A673 (cell line): Measurements from ENCODE around the gene IFIT3. TPM values are rescaled to one million over a fixed set of nuclear protein-coding genes. Genes with fewer than 3 reads are reported as not detected.

Experiments used
- BruUV-seq: library from RNA; stranded (reverse); fragments of 400-500 nt; replicated peaks from 2 replicates; lab custom pipeline; 2021; lab: Mats Ljungman, UMichigan
- CTCF ChIA-PET: fragments of 300-600 bp; sonication (Branson Sonifier 250); formaldehyde crosslinking; loops from one replicate; lab custom pipeline; 2022; ENCODE audit warnings: antibody characterized with exemption; lab: Charles Lee
- POLR2A ChIA-PET: fragments of 300-600 bp; sonication (Branson Sonifier 250); formaldehyde crosslinking; loops from one replicate; lab custom pipeline; 2022; ENCODE audit warnings: antibody characterized with exemption; ENCODE audit not compliant: low non-redundant PET; lab: Charles Lee
- DNase-seq: peaks from one replicate; pipeline ENCODE4 v3.0.0-alpha.2; 2015; ENCODE audit warnings: low spot score
- H3K27ac ChIP-seq: fragments of 200-600 bp; sonication (generic); 2 replicates; pipeline ENCODE4 v1.5.1; 2016; ENCODE audit warnings: mixed run types, low read depth, mild to moderate bottlenecking, mixed read lengths, antibody characterized with exemption, low read length; ENCODE audit not compliant: poor library complexity, severe bottlenecking
- H3K27me3 ChIP-seq: fragments of 200-600 bp; sonication (generic); replicated peaks from 2 replicates; pipeline ENCODE4 v1.6.1; 2017; ENCODE audit warnings: mixed run types, low read depth, mild to moderate bottlenecking, mixed read lengths, antibody characterized with exemption, low read length; ENCODE audit not compliant: insufficient read depth, poor library complexity
- H3K36me3 ChIP-seq: fragments of 200-600 bp; sonication (generic); 2 replicates; pipeline ENCODE4 v1.6.1; 2016; ENCODE audit warnings: mixed run types, mild to moderate bottlenecking, mixed read lengths, antibody characterized with exemption, low read length; ENCODE audit not compliant: insufficient read depth, poor library complexity, severe bottlenecking
- H3K4me1 ChIP-seq: fragments of 200-600 bp; sonication (generic); 2 replicates; pipeline ENCODE4 v1.6.1; 2017; ENCODE audit warnings: mixed run types, mild to moderate bottlenecking, mixed read lengths, antibody characterized with exemption, low read length; ENCODE audit not compliant: insufficient read depth, poor library complexity, severe bottlenecking
- H3K4me3 ChIP-seq: fragments of 200-600 bp; sonication (generic); 2 replicates; pipeline ENCODE4 v1.5.1; 2016; ENCODE audit warnings: low read depth, mixed run types, mild to moderate bottlenecking, mixed read lengths, low read length; ENCODE audit not compliant: poor library complexity, severe bottlenecking
- H3K9me3 ChIP-seq: fragments of 200-600 bp; sonication (generic); 2 replicates; pipeline ENCODE4 v1.6.1; 2016; ENCODE audit warnings: mixed run types, low read depth, mild to moderate bottlenecking, mixed read lengths, antibody characterized with exemption, low read length; ENCODE audit not compliant: poor library complexity, severe bottlenecking
- EZH2 ChIP-seq: fragments of 200-600 bp; sonication (generic); IDR thresholded peaks from 2 replicates; pipeline ENCODE4 v1.6.1; 2017; ENCODE audit warnings: borderline replicate concordance, low read depth, mild to moderate bottlenecking, mixed read lengths, antibody characterized with exemption, low read length; ENCODE audit not compliant: poor library complexity, severe bottlenecking
- intact Hi-C: fragments of 100-400 bp; cut with micrococcal nuclease; formaldehyde crosslinking; loops from one replicate; pipeline ENCODE4 v1.10.0; 2022; ENCODE audit not compliant: unreplicated experiment
- total RNA-seq: library from RNA; stranded (reverse); gene quantifications from 2 replicates; pipeline ENCODE4 v1.2.3, GENCODE V29; 2021
- TF ChIP-seq, protein P1 (sequence below): fragments of 300-800, 200-600 bp; sonication (generic); conservative IDR thresholded peaks from 2 replicates; pipeline ENCODE4 v1.5.1; 2017; ENCODE audit warnings: low read depth, mild to moderate bottlenecking, antibody characterized with exemption, low read length, moderate library complexity, mixed read lengths

Gene IFIT3
- total RNA-seq, 1 experiment from 2014 or later, result 6.7 TPM

GRCh38 chr10:89345367-89346000, 17.7 kb downstream of the IFIT3 start:
- no peak for TF ChIP-seq EZH2
- TF ChIP-seq, protein P1, sequence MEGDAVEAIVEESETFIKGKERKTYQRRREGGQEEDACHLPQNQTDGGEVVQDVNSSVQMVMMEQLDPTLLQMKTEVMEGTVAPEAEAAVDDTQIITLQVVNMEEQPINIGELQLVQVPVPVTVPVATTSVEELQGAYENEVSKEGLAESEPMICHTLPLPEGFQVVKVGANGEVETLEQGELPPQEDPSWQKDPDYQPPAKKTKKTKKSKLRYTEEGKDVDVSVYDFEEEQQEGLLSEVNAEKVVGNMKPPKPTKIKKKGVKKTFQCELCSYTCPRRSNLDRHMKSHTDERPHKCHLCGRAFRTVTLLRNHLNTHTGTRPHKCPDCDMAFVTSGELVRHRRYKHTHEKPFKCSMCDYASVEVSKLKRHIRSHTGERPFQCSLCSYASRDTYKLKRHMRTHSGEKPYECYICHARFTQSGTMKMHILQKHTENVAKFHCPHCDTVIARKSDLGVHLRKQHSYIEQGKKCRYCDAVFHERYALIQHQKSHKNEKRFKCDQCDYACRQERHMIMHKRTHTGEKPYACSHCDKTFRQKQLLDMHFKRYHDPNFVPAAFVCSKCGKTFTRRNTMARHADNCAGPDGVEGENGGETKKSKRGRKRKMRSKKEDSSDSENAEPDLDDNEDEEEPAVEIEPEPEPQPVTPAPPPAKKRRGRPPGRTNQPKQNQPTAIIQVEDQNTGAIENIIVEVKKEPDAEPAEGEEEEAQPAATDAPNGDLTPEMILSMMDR, result no peak
- no peak overlapping the region for H3K4me3 ChIP-seq
- no peaks in the 10 kb centered on the region for H3K9me3 ChIP-seq
- DNase-seq, result no peak
- no peaks in the 10 kb centered on the region for H3K36me3 ChIP-seq
- peaks cover 56% of the 10 kb centered on the region for H3K4me1 ChIP-seq
- intact Hi-C loops, result no loop called here
- BruUV-seq, result no TSS peak
- no peaks in the 10 kb centered on the region for H3K27me3 ChIP-seq
- CTCF ChIA-PET, result interaction anchor here (0.6 kb wide), 1 partner anchor 101 kb away, joined by 3 read pairs; no protein-coding TSS in a partner anchor
- peak overlapping the region; percentile 88 for H3K27ac ChIP-seq
- POLR2A ChIA-PET, result no interaction called here

- no peak overlapping the region for H3K4me3 ChIP-seq
- intact Hi-C loops, result no loop called here
- DNase-seq, result peak; percentile 83
- TF ChIP-seq EZH2, result no peak
- TF ChIP-seq, protein P1, result no peak
- peak overlapping the region; percentile 88 for H3K27ac ChIP-seq
- H3K36me3 ChIP-seq, result no peaks in the 10 kb centered on the region
- BruUV-seq, result no TSS peak
- no peaks in the 10 kb centered on the region for H3K9me3 ChIP-seq
- ChIA-PET CTCF (interaction anchor here (0.6 kb wide), 1 partner anchor 32 kb away, joined by 5 read pairs; no protein-coding TSS in a partner anchor), POLR2A (no interaction called here)
- H3K4me1 ChIP-seq, result peaks cover 66% of the 10 kb centered on the region
- no peaks in the 10 kb centered on the region for H3K27me3 ChIP-seq
Observed at GRCh38 chr10:89346405-89347254, 18.8 kb downstream of the IFIT3 start.

GRCh38 chr10:89347701-89348457, 20.1 kb downstream of the IFIT3 start:
- DNase-seq, result peak; percentile 94
- CTCF ChIA-PET, result no interaction called here
- POLR2A ChIA-PET, result no interaction called here
- H3K27me3 ChIP-seq, result no peaks in the 10 kb centered on the region
- TSS peak; percentile 75 for BruUV-seq
- H3K27ac ChIP-seq, result peak overlapping the region; percentile 88
- no peaks in the 10 kb centered on the region for H3K36me3 ChIP-seq
- H3K9me3 ChIP-seq, result no peaks in the 10 kb centered on the region
- intact Hi-C loops, result no loop called here
- no peak for TF ChIP-seq EZH2
- TF ChIP-seq, protein P1, result no peak
- H3K4me1 ChIP-seq, result peaks cover 71% of the 10 kb centered on the region
- H3K4me3 ChIP-seq, result no peak overlapping the region
